DOHH2 (cell line): ENCODE results near the gene NEAT1.

ENCODE experiments used
- H3F3A ChIP-seq: fragments of 200-600 bp; sonication (generic), shearing (Covaris generic); 2 replicates; pipeline ENCODE4 v1.6.0; 2016; ENCODE audit warnings: antibody characterized with exemption, mild to moderate bottlenecking; ENCODE audit not compliant: control insufficient read depth, insufficient read depth
- H3K27ac ChIP-seq: fragments of 200-600 bp; sonication (generic); 2 replicates; pipeline ENCODE4 v1.5.1; 2014; ENCODE audit warnings: low read depth, mild to moderate bottlenecking, low read length, moderate library complexity
- H3K27me3 ChIP-seq: fragments of 200-600 bp; sonication (generic); 2 replicates; pipeline ENCODE4 v1.6.1; 2014; ENCODE audit warnings: mild to moderate bottlenecking, low read length, mixed read lengths; ENCODE audit not compliant: control insufficient read depth
- H3K36me3 ChIP-seq: fragments of 200-600 bp; sonication (generic); 2 replicates; pipeline ENCODE4 v1.6.1; 2014; ENCODE audit warnings: mild to moderate bottlenecking, low read length, moderate library complexity, mixed read lengths; ENCODE audit not compliant: control insufficient read depth
- H3K4me1 ChIP-seq: fragments of 200-600 bp; sonication (generic); 2 replicates; pipeline ENCODE4 v1.6.1; 2014; ENCODE audit warnings: mild to moderate bottlenecking, low read length, mixed read lengths; ENCODE audit not compliant: control insufficient read depth
- H3K4me2 ChIP-seq: fragments of 200-600 bp; sonication (generic); 2 replicates; pipeline ENCODE4 v1.6.0; 2014; ENCODE audit warnings: mild to moderate bottlenecking, low read length, moderate library complexity
- H3K4me3 ChIP-seq: fragments of 200-600 bp; sonication (generic); 2 replicates; pipeline ENCODE4 v1.5.1; 2014; ENCODE audit warnings: mild to moderate bottlenecking, low read length, mixed read lengths
- H3K79me2 ChIP-seq: fragments of 200-600 bp; sonication (generic); 2 replicates; pipeline ENCODE4 v1.6.1; 2014; ENCODE audit warnings: mild to moderate bottlenecking, low read length, mixed read lengths; ENCODE audit not compliant: control insufficient read depth
- H3K9me2 ChIP-seq: fragments of 200-600 bp; sonication (generic); replicated peaks from 2 replicates; pipeline ENCODE4 v1.6.1; 2014; ENCODE audit warnings: mild to moderate bottlenecking, low read length, mixed read lengths; ENCODE audit not compliant: control insufficient read depth
- H3K9me3 ChIP-seq: fragments of 200-600 bp; sonication (generic); 2 replicates; pipeline ENCODE4 v1.6.1; 2014; ENCODE audit warnings: antibody characterized with exemption, low read length, mixed read lengths; ENCODE audit not compliant: control insufficient read depth, insufficient read depth
- H4K20me1 ChIP-seq: fragments of 200-600 bp; sonication (generic); 2 replicates; pipeline ENCODE4 v1.6.0; 2014; ENCODE audit warnings: low read depth, mild to moderate bottlenecking, antibody characterized with exemption, low read length, moderate library complexity; ENCODE audit not compliant: control insufficient read depth, insufficient read depth
- CTCF ChIP-seq: fragments of 200-600 bp; sonication (generic); IDR thresholded peaks from one replicate; pipeline ENCODE4 v1.5.1; 2014; ENCODE audit warnings: antibody characterized with exemption, mild to moderate bottlenecking, low read depth, low read length; ENCODE audit not compliant: poor library complexity, severe bottlenecking
- EZH2phosphoT487 ChIP-seq: fragments of 200-600 bp; sonication (generic); IDR thresholded peaks from 2 replicates; pipeline ENCODE4 v1.6.1; 2017; ENCODE audit warnings: borderline replicate concordance, mild to moderate bottlenecking, antibody characterized with exemption, low read length, moderate library complexity, mixed read lengths

NEAT1 gene

GRCh38 chr11:65482306-65482850 is 59.8 kb downstream of the NEAT1 start:
- H3K4me3 ChIP-seq = no peak overlapping the region
- peaks cover 6% of the 10 kb centered on the region for H3K79me2 ChIP-seq
- H3K27ac ChIP-seq = no peak overlapping the region
- no peaks in the 10 kb centered on the region for H3K9me3 ChIP-seq
- H3K4me2 ChIP-seq = no peak overlapping the region
- 0 out of 2 replicates have a peak, but pooled peaks cover 3% of the 10 kb centered on the region for H3F3A ChIP-seq
- no peaks in the 10 kb centered on the region for H3K27me3 ChIP-seq
- H3K9me2 ChIP-seq = no peaks in the 10 kb centered on the region
- no peak for TF ChIP-seq EZH2phosphoT487
- no peak for TF ChIP-seq CTCF
- H3K36me3 ChIP-seq = no peaks in the 10 kb centered on the region
- peaks cover 31% of the 10 kb centered on the region for H3K4me1 ChIP-seq
- H4K20me1 ChIP-seq = no peaks in the 10 kb centered on the region

- Histone ChIP-seq H3K36me3 (no peaks in the 10 kb centered on the region), H3K4me3 (no peak overlapping the region), H3K9me2 (no peaks in the 10 kb centered on the region), H3K27me3 (no peaks in the 10 kb centered on the region), H3K9me3 (no peaks in the 10 kb centered on the region), H3F3A (0 out of 2 replicates have a peak, but pooled peaks cover 3% of the 10 kb centered on the region), H4K20me1 (no peaks in the 10 kb centered on the region), H3K4me1 (peaks cover 46% of the 10 kb centered on the region), H3K79me2 (no peaks in the 10 kb centered on the region), H3K27ac (no peak overlapping the region), H3K4me2 (no peak overlapping the region)
- TF ChIP-seq CTCF = no peak
- no peak for TF ChIP-seq EZH2phosphoT487
Measured at GRCh38 chr11:65485920-65486219, 63.3 kb downstream of the NEAT1 start.

GRCh38 chr11:65486570-65487466 is 64.2 kb downstream of the NEAT1 start:
- H3K4me3 ChIP-seq = peak overlapping the region; percentile 65

More at GRCh38 chr11:65486570-65487466, 64.2 kb downstream of the NEAT1 start:
- Histone ChIP-seq H3K4me2 (peak overlapping the region; percentile 88), H4K20me1 (no peaks in the 10 kb centered on the region), H3K4me1 (peaks cover 56% of the 10 kb centered on the region), H3K9me3 (no peaks in the 10 kb centered on the region), H3K9me2 (no peaks in the 10 kb centered on the region), H3K27me3 (no peaks in the 10 kb centered on the region), H3F3A (0 out of 2 replicates have a peak, but pooled peaks cover 3% of the 10 kb centered on the region), H3K79me2 (no peaks in the 10 kb centered on the region), H3K27ac (peak overlapping the region; percentile 77), H3K36me3 (no peaks in the 10 kb centered on the region)
- TF ChIP-seq EZH2phosphoT487 (no peak), CTCF (no peak)
